MM.1S (cell line): ENCODE data around the gene SCAMP1.

Experiments used
- EZH2 ChIP-seq: fragments of 300-600 bp; sonication (generic); optimal IDR thresholded peaks from 2 replicates; pipeline ENCODE3; 2017; ENCODE audit warnings: low read depth, mild to moderate bottlenecking, antibody characterized with exemption, low read length, mixed read lengths
- EZH2phosphoT487 ChIP-seq: fragments of 300-600 bp; sonication (generic); IDR thresholded peaks from 2 replicates; pipeline ENCODE4 v1.6.1; 2018; ENCODE audit warnings: antibody characterized with exemption, low read length
- TF ChIP-seq, protein P1 (sequence below): fragments of 300-600 bp; sonication (generic); IDR thresholded peaks from 2 replicates; pipeline ENCODE4 v1.5.1; 2016; ENCODE audit warnings: antibody characterized with exemption, low read length, mixed read lengths

DNA sequence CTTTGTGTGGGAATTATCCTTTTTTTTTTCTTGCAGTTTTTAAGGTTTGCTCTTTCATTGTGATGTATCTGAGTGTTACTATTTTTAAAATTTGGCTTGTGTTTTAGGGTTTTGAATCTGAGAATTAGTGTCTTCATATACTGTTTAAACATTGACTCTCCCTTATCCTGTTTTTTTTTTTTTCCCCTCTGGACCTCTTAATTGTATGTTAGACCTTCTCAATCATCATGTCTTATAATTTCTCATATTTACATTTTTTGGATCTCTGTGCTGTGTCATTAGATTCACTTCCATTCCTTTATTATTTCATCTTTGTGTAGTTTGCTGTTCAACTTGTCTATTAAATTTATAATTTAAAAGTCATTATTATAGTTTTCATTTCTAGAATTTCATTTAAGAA lies 47.0 kb downstream of the SCAMP1 start:
- TF ChIP-seq, protein P1, sequence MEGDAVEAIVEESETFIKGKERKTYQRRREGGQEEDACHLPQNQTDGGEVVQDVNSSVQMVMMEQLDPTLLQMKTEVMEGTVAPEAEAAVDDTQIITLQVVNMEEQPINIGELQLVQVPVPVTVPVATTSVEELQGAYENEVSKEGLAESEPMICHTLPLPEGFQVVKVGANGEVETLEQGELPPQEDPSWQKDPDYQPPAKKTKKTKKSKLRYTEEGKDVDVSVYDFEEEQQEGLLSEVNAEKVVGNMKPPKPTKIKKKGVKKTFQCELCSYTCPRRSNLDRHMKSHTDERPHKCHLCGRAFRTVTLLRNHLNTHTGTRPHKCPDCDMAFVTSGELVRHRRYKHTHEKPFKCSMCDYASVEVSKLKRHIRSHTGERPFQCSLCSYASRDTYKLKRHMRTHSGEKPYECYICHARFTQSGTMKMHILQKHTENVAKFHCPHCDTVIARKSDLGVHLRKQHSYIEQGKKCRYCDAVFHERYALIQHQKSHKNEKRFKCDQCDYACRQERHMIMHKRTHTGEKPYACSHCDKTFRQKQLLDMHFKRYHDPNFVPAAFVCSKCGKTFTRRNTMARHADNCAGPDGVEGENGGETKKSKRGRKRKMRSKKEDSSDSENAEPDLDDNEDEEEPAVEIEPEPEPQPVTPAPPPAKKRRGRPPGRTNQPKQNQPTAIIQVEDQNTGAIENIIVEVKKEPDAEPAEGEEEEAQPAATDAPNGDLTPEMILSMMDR: no peak
- no peak for TF ChIP-seq EZH2
- no peak for TF ChIP-seq EZH2phosphoT487
